ENCODE results near the gene PTAR1.
A peak's percentile ranks its signal among the peaks of the same experiment; 100 is the strongest.

PTAR1 gene

DNA sequence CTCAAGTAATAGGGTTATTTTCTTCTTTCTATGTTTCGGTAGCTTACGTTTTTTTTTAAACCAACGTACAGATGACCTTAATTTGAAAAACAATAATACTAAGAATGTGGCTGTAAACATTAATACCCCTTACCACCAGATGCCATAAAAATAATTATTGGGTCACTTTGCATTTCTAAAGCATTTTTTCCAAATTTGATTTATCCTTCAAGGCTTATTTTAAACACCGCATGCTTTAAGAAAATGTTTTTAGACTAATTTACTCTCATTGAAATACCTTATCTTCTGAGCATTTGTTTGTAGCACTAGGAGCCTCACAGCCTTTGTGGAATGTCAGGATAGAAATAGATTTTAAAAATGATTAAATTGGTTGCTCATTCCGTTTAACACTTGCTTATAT is 81.9 kb downstream of the PTAR1 start:
- no peaks in the 10 kb centered on the region for H3K9me3 ChIP-seq (ENCODE audit: control extremely low read depth in 1 of 5, control insufficient read depth in 4 of 5, insufficient read depth in 2 of 5, low read depth in 1 of 5, low read length in 4 of 5)
- peaks cover 0 to 18% (median 7%) of the 10 kb centered on the region in 4 experiments for H3K4me1 ChIP-seq (ENCODE audit: control extremely low read depth in 1 of 4, control insufficient read depth in 4 of 4, insufficient read depth in 4 of 4, low read length in 3 of 4)
- no peak overlapping the region for H3K27ac ChIP-seq (ENCODE audit: insufficient read depth in 1 of 2, low read depth in 1 of 2, low read length in 2 of 2, poor library complexity in 1 of 2, severe bottlenecking in 2 of 2)
- no peak overlapping the region for H3K4me3 ChIP-seq (ENCODE audit: control insufficient read depth in 1 of 7, extremely low read depth in 1 of 7, insufficient read depth in 4 of 7, low read depth in 2 of 7, low read length in 6 of 7)
- H3K27me3 ChIP-seq (replicated peaks in 2 of 5; ENCODE audit: control insufficient read depth in 4 of 5, insufficient read depth in 5 of 5, low read length in 4 of 5): no peaks in the 10 kb centered on the region
- CTCF ChIA-PET: no interaction called here
- WGBS (ENCODE audit: insufficient coverage): no CpG with 5 or more reads among the region's 5 CpGs
- no peak for DNase-seq
- POLR2A ChIA-PET: no interaction called here
- H3K36me3 ChIP-seq (ENCODE audit: control insufficient read depth in 4 of 4, insufficient read depth in 4 of 4, low read length in 3 of 4): no peaks in the 10 kb centered on the region

DNA sequence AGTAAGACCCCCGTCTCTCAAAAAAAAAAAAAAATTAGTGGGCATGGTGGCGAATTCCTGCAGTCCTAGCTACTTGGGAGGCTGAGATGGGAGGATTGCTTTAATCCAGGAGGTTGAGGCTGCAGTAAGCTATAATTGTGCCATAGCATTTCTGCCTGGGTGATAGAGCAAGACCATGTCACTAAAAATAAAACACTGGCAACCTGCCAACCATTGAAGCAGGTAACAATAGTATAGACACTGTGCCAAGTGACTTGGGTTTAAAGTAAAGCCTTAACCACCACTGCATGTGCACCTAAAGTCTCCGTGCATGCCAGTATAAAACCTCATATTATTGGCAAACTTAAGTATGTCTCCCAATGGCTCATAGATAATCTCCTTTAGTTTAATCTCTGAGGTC is 84.2 kb downstream of the PTAR1 start:
- Histone ChIP-seq H3K36me3 (ENCODE audit: control insufficient read depth in 4 of 4, insufficient read depth in 4 of 4, low read length in 3 of 4) (no peaks in the 10 kb centered on the region), H3K27ac (ENCODE audit: insufficient read depth in 1 of 2, low read depth in 1 of 2, low read length in 2 of 2, poor library complexity in 1 of 2, severe bottlenecking in 2 of 2) (no peak overlapping the region), H3K27me3 (replicated peaks in 2 of 5; ENCODE audit: control insufficient read depth in 4 of 5, insufficient read depth in 5 of 5, low read length in 4 of 5) (peaks cover 0 to 13% (median 2%) of the 10 kb centered on the region in 5 experiments), H3K9me3 (ENCODE audit: control extremely low read depth in 1 of 5, control insufficient read depth in 4 of 5, insufficient read depth in 2 of 5, low read depth in 1 of 5, low read length in 4 of 5) (no peaks in the 10 kb centered on the region), H3K4me1 (ENCODE audit: control extremely low read depth in 1 of 4, control insufficient read depth in 4 of 4, insufficient read depth in 4 of 4, low read length in 3 of 4) (peaks cover 0 to 26% (median 19%) of the 10 kb centered on the region in 4 experiments), H3K4me3 (ENCODE audit: control insufficient read depth in 1 of 7, extremely low read depth in 1 of 7, insufficient read depth in 4 of 7, low read depth in 2 of 7, low read length in 6 of 7) (no peak overlapping the region)
- CTCF ChIA-PET: no interaction called here
- WGBS (ENCODE audit: insufficient coverage): 83% methylated on average over 1 of the region's 3 CpGs
- POLR2A ChIA-PET: interaction anchor here (0.6 kb wide), 2 partner anchors 66 to 244 kb away, joined by 3 to 6 read pairs; no protein-coding TSS in a partner anchor
- DNase-seq: no peak

DNA sequence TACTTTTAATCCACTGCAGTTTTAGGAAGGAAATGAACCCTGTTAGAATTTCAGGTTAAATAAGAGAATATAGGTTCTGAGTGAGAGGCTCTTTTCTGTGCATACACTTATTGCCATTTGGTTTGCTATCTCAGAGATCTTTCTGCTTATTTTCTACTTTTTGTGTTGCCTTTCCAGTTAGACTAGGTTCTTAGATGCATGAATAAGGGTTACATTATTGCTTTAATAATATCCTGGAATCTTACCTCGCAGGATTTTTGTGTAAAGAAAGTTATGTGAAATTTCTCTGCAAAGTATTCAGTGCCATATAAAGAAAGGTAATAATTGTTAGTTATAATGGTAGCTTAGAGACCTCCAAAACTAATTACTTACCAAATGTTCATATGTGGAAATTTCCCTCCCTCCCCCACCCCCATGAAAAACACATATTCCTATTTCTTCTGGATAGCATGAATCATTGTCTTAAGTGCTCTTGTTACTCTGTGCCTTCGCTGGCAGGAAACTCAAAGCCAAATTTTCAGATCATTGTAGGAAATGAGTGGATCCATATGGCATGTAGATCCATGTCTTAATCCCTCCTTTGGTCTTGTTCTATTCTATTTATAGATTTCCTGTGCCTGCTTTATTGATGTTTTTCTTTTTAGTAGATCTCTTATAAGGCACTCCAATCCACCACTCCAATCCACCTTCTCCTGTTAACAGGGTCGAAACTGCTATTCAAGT is 84.9 kb downstream of the PTAR1 start:
- CTCF ChIA-PET: interaction anchor here (1.4 kb wide), 1 partner anchor 123 kb away, joined by 3 read pairs; no protein-coding TSS in a partner anchor
- POLR2A ChIA-PET: no interaction called here
- 33% methylated on average over 1 of the region's 3 CpGs for WGBS (ENCODE audit: insufficient coverage)
- no peaks in the 10 kb centered on the region for H3K9me3 ChIP-seq (ENCODE audit: control extremely low read depth in 1 of 5, control insufficient read depth in 4 of 5, insufficient read depth in 2 of 5, low read depth in 1 of 5, low read length in 4 of 5)
- H3K4me3 ChIP-seq (ENCODE audit: control insufficient read depth in 1 of 7, extremely low read depth in 1 of 7, insufficient read depth in 4 of 7, low read depth in 2 of 7, low read length in 6 of 7): peak overlapping the region in 1 of 7 experiments; percentile 17
- DNase-seq: peak in 1 of 3 donors; percentile 31
- H3K36me3 ChIP-seq (ENCODE audit: control insufficient read depth in 4 of 4, insufficient read depth in 4 of 4, low read length in 3 of 4): no peaks in the 10 kb centered on the region
- peaks cover 0 to 19% (median 4%) of the 10 kb centered on the region in 5 experiments for H3K27me3 ChIP-seq (replicated peaks in 2 of 5; ENCODE audit: control insufficient read depth in 4 of 5, insufficient read depth in 5 of 5, low read length in 4 of 5)
- H3K4me1 ChIP-seq (ENCODE audit: control extremely low read depth in 1 of 4, control insufficient read depth in 4 of 4, insufficient read depth in 4 of 4, low read length in 3 of 4): peaks cover 0 to 26% (median 19%) of the 10 kb centered on the region in 4 experiments
- H3K27ac ChIP-seq (ENCODE audit: insufficient read depth in 1 of 2, low read depth in 1 of 2, low read length in 2 of 2, poor library complexity in 1 of 2, severe bottlenecking in 2 of 2): no peak overlapping the region

DNA sequence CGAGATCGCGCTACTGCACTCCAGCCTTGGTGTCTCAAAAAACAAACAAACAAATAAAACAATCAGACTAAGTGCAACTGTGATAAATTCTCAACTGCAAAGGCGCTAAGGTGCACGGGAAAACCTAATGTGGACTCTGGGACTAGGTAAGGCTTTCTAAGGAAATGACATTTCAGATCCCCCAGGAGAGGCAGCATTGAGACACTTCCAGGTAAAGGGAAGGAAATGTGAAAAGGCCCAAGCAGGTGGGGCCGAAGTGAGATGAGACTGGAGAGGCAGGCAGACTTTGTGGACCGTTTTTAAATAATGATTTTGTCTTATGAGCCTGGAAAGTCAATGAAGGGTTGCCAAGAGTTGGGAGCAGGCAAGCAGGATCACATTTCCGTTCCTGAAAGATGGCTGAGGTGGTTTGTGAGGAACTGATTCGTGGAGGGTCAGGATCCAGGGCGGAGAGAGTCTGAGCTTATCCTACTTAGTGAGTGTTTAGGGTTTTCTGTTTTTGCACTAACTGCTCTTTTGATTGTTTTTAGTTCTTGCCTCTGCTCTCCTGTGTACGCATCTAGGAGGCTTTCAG is 85.6 kb downstream of the PTAR1 start:
- CTCF ChIA-PET: interaction anchor here (0.8 to 1.7 kb wide), 11 partner anchors 16 to 439 kb away, joined by 3 to 5 read pairs (median 3); no protein-coding TSS in a partner anchor
- 68% methylated on average over 8 of the region's 11 CpGs for WGBS (ENCODE audit: insufficient coverage)

DNA sequence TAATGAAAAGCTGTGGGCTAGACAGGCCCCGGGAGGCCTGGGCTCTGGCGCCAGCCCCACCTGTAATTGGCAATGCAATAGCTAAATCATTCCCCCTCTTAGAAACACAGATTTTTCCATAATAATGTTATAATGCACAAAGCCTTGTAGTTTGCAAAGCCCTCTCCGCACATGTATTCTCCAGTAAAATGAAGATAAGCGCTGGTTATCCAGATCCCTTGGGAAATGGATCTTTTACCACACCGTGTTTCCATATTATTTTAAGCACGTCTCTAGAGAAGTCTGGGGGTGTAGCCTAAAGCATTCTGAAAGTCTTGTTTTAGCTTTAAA is 86.5 kb downstream of the PTAR1 start:
- CTCF ChIA-PET: interaction anchor here (0.6 to 2.7 kb wide), 21 partner anchors 12 to 439 kb away, joined by 3 to 17 read pairs (median 3); no protein-coding TSS in a partner anchor
- DNase-seq: no peak
- no peaks in the 10 kb centered on the region for H3K9me3 ChIP-seq (ENCODE audit: control extremely low read depth in 1 of 5, control insufficient read depth in 4 of 5, insufficient read depth in 2 of 5, low read depth in 1 of 5, low read length in 4 of 5)
- WGBS (ENCODE audit: insufficient coverage): 100% methylated on average over 1 of the region's 6 CpGs
- H3K27ac ChIP-seq (ENCODE audit: insufficient read depth in 1 of 2, low read depth in 1 of 2, low read length in 2 of 2, poor library complexity in 1 of 2, severe bottlenecking in 2 of 2): no peak overlapping the region
- POLR2A ChIA-PET: interaction anchor here (0.6 kb wide), 1 partner anchor 243 kb away, joined by 6 read pairs; no protein-coding TSS in a partner anchor
- H3K27me3 ChIP-seq (replicated peaks in 2 of 5; ENCODE audit: control insufficient read depth in 4 of 5, insufficient read depth in 5 of 5, low read length in 4 of 5): peaks cover 0 to 19% (median 4%) of the 10 kb centered on the region in 5 experiments
- peaks cover 0 to 26% (median 19%) of the 10 kb centered on the region in 4 experiments for H3K4me1 ChIP-seq (ENCODE audit: control extremely low read depth in 1 of 4, control insufficient read depth in 4 of 4, insufficient read depth in 4 of 4, low read length in 3 of 4)
- peak overlapping the region in 5 of 7 experiments; percentile 66 to 87 (median 68) for H3K4me3 ChIP-seq (ENCODE audit: control insufficient read depth in 1 of 7, extremely low read depth in 1 of 7, insufficient read depth in 4 of 7, low read depth in 2 of 7, low read length in 6 of 7)
- H3K36me3 ChIP-seq (ENCODE audit: control insufficient read depth in 4 of 4, insufficient read depth in 4 of 4, low read length in 3 of 4): no peaks in the 10 kb centered on the region

More for the DNA sequence above, 85.6 kb downstream of the PTAR1 start:
- Histone ChIP-seq H3K9me3 (ENCODE audit: control extremely low read depth in 1 of 5, control insufficient read depth in 4 of 5, insufficient read depth in 2 of 5, low read depth in 1 of 5, low read length in 4 of 5) (no peaks in the 10 kb centered on the region), H3K4me1 (ENCODE audit: control extremely low read depth in 1 of 4, control insufficient read depth in 4 of 4, insufficient read depth in 4 of 4, low read length in 3 of 4) (peaks cover 0 to 26% (median 19%) of the 10 kb centered on the region in 4 experiments), H3K36me3 (ENCODE audit: control insufficient read depth in 4 of 4, insufficient read depth in 4 of 4, low read length in 3 of 4) (no peaks in the 10 kb centered on the region), H3K27ac (ENCODE audit: insufficient read depth in 1 of 2, low read depth in 1 of 2, low read length in 2 of 2, poor library complexity in 1 of 2, severe bottlenecking in 2 of 2) (no peak overlapping the region), H3K27me3 (replicated peaks in 2 of 5; ENCODE audit: control insufficient read depth in 4 of 5, insufficient read depth in 5 of 5, low read length in 4 of 5) (peaks cover 0 to 19% (median 4%) of the 10 kb centered on the region in 5 experiments), H3K4me3 (ENCODE audit: control insufficient read depth in 1 of 7, extremely low read depth in 1 of 7, insufficient read depth in 4 of 7, low read depth in 2 of 7, low read length in 6 of 7) (peak overlapping the region in 1 of 7 experiments; percentile 17)
- DNase-seq: no peak
- POLR2A ChIA-PET: no interaction called here

DNA sequence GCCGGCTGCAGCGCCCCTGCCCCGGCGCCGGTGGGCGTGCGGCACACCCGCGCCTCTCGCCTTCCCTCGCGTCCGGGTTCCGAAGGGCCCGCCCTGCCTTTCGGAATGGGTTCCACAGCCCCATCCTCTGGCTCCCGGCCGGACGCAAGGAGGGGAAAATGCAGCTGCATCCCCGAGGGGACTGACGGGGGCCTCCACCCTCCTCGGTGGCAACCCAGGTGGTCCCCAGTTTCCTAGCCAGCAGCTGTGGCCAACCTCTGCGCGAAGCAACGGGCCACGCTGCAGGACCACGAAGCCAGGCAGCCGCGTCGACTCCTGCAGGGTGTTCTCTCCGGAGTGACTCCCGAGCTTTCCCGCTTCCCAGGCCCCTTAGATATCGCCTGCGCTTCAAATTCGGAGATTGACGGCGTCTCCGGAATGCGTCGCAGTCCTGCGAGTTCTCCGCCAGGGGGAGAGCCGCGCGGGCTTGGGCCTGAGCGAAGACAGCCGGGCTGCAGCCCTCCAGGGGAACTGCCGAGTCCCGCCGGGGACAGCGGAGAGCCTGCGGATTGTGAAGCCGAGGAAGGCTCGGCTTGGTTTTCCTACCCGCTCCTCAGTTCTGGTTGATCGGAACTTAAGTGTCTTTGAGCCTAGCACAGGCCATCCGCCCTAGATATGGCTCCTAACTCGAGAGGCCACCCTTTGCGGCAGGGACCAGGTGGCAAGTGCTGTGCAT is 87.1 kb downstream of the PTAR1 start:
- H3K27me3 ChIP-seq (replicated peaks in 2 of 5; ENCODE audit: control insufficient read depth in 4 of 5, insufficient read depth in 5 of 5, low read length in 4 of 5): peaks cover 0 to 19% (median 4%) of the 10 kb centered on the region in 5 experiments
- peak; percentile 80 to 88 (median 88) for DNase-seq
- no peaks in the 10 kb centered on the region for H3K36me3 ChIP-seq (ENCODE audit: control insufficient read depth in 4 of 4, insufficient read depth in 4 of 4, low read length in 3 of 4)
- whole genome bisulfite sequencing (ENCODE audit: insufficient coverage): under 1% methylated on average over 53 of the region's 60 CpGs
- peaks cover 0 to 26% (median 19%) of the 10 kb centered on the region in 4 experiments for H3K4me1 ChIP-seq (ENCODE audit: control extremely low read depth in 1 of 4, control insufficient read depth in 4 of 4, insufficient read depth in 4 of 4, low read length in 3 of 4)
- CTCF ChIA-PET: interaction anchor here (0.6 to 2.7 kb wide), 24 partner anchors 11 to 440 kb away, joined by 3 to 17 read pairs (median 3); no protein-coding TSS in a partner anchor
- peak overlapping the region; percentile 40 to 87 (median 68) for H3K4me3 ChIP-seq (ENCODE audit: control insufficient read depth in 1 of 7, extremely low read depth in 1 of 7, insufficient read depth in 4 of 7, low read depth in 2 of 7, low read length in 6 of 7)
- POLR2A ChIA-PET: no interaction called here
- H3K27ac ChIP-seq (ENCODE audit: insufficient read depth in 1 of 2, low read depth in 1 of 2, low read length in 2 of 2, poor library complexity in 1 of 2, severe bottlenecking in 2 of 2): no peak overlapping the region
- no peaks in the 10 kb centered on the region for H3K9me3 ChIP-seq (ENCODE audit: control extremely low read depth in 1 of 5, control insufficient read depth in 4 of 5, insufficient read depth in 2 of 5, low read depth in 1 of 5, low read length in 4 of 5)

Measured in common myeloid progenitor, CD34-positive (primary cell).